Amniotic epithelial cell (primary cell): ENCODE measurements around the gene PRKAR1B.
A peak's percentile ranks its signal among the peaks of the same experiment; 100 is the strongest.

Experiments used
- DNase-seq: peaks from one replicate; pipeline ENCODE4 v3.0.0-alpha.2; 2010; ENCODE audit warnings: low read depth

PRKAR1B gene

GRCh38 chr7:572416-573268, 154.4 kb downstream of the PRKAR1B start:
- DNase-seq, result no peak

GRCh38 chr7:571718-572415, 155.2 kb downstream of the PRKAR1B start:
- no peak for DNase-seq

GRCh38 chr7:571096-571717, 155.9 kb downstream of the PRKAR1B start:
- no peak for DNase-seq

- DNase-seq, result no peak
Measured at GRCh38 chr7:570801-571070, 156.3 kb downstream of the PRKAR1B start.

GRCh38 chr7:569996-570800, 156.9 kb downstream of the PRKAR1B start:
- DNase-seq, result no peak

- no peak for DNase-seq
Measured at GRCh38 chr7:569071-569855, 157.8 kb downstream of the PRKAR1B start.

- DNase-seq, result peak; percentile 78
Measured at GRCh38 chr7:568031-568951, 158.8 kb downstream of the PRKAR1B start.

GRCh38 chr7:567305-567883, 159.7 kb downstream of the PRKAR1B start:
- DNase-seq, result no peak

- DNase-seq, result no peak
Measured at GRCh38 chr7:566100-566499, 161.0 kb downstream of the PRKAR1B start.

- no peak for DNase-seq
Measured at GRCh38 chr7:564176-564865, 162.8 kb downstream of the PRKAR1B start.

GRCh38 chr7:563629-564170, 163.4 kb downstream of the PRKAR1B start:
- DNase-seq, result no peak

- no peak for DNase-seq
Measured at GRCh38 chr7:562789-563628, 164.1 kb downstream of the PRKAR1B start.

GRCh38 chr7:562374-562675, 164.8 kb downstream of the PRKAR1B start:
- DNase-seq, result no peak

GRCh38 chr7:561631-562373, 165.3 kb downstream of the PRKAR1B start:
- peak; percentile 24 for DNase-seq

GRCh38 chr7:560966-561630, 166.0 kb downstream of the PRKAR1B start:
- no peak for DNase-seq

- no peak for DNase-seq
Measured at GRCh38 chr7:559396-559705, 167.7 kb downstream of the PRKAR1B start.

GRCh38 chr7:557558-557881, 169.6 kb downstream of the PRKAR1B start:
- DNase-seq, result no peak
